HUES6 (cell line): ENCODE measurements around the gene TBC1D13.
"Not testable (repeated sequence)": the region's sequence is repeated elsewhere in the genome, so short reads cannot be mapped to it uniquely, and the experiment has no call there.

Experiments
- H3K27ac ChIP-seq: 2 replicates; pipeline ENCODE4 v1.7.0; 2013; ENCODE audit warnings: low read depth, mild to moderate bottlenecking, low read length, inconsistent platforms
- H3K27me3 ChIP-seq: 2 replicates; pipeline ENCODE4 v1.6.1; 2013; ENCODE audit warnings: low read length; ENCODE audit not compliant: control insufficient read depth, insufficient read depth
- H3K36me3 ChIP-seq: 2 replicates; pipeline ENCODE4 v1.6.1; 2013; ENCODE audit warnings: low read length; ENCODE audit not compliant: control insufficient read depth, insufficient read depth
- H3K4me1 ChIP-seq: 2 replicates; pipeline ENCODE4 v1.6.1; 2013; ENCODE audit warnings: low read length; ENCODE audit not compliant: control insufficient read depth, insufficient read depth
- H3K4me3 ChIP-seq: 2 replicates; pipeline ENCODE4 v1.5.1; 2013; ENCODE audit warnings: low read depth, low read length
- H3K9ac ChIP-seq: one replicate; pipeline ENCODE4 v1.6.1; 2013; ENCODE audit warnings: mild to moderate bottlenecking, low read length
- H3K9me3 ChIP-seq: 2 replicates; pipeline ENCODE4 v1.6.1; 2013; ENCODE audit warnings: low read depth, low read length; ENCODE audit not compliant: control insufficient read depth, insufficient read depth

Gene TBC1D13

DNA sequence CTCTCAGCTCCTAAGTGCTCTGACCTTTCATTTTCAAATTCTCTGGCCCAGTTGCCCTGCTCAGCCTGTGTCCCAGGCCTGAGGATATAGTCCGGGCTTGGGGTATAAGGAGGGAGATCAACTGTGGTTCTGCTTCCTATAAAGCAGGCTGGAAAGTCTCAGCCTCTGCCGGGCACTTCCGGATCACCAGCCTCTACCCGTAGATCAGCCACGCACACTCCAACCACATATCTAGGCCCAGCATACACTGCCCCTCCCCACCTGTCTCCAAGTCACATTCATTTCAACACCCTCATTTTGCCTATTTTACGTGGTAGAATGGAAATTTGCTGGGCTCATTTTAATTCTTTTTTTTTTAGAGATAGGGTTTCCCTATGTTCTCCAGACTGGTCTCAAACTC lies 18.4 kb upstream of the TBC1D13 start:
- peaks cover 11% of the 10 kb centered on the region; the same call in 1 of the 2 replicates for H3K4me1 ChIP-seq
- no peak overlapping the region for H3K9ac ChIP-seq
- H3K36me3 ChIP-seq, result no peaks in the 10 kb centered on the region
- no peak overlapping the region for H3K27ac ChIP-seq
- H3K9me3 ChIP-seq, result no peaks in the 10 kb centered on the region
- H3K4me3 ChIP-seq, result no peak overlapping the region
- H3K27me3 ChIP-seq, result no peaks in the 10 kb centered on the region

- no peaks in the 10 kb centered on the region for H3K9me3 ChIP-seq
- no peak overlapping the region for H3K9ac ChIP-seq
- no peak overlapping the region for H3K27ac ChIP-seq
- H3K4me1 ChIP-seq, result 0 out of 2 replicates have a peak, but pooled peaks cover 2% of the 10 kb centered on the region
- H3K4me3 ChIP-seq, result peak overlapping the region; percentile 93
- H3K27me3 ChIP-seq, result no peaks in the 10 kb centered on the region
- no peaks in the 10 kb centered on the region for H3K36me3 ChIP-seq
Observed at GRCh38 chr9:128770286-128771030, 16.6 kb upstream of the TBC1D13 start.

GRCh38 chr9:128771094-128771721 lies 15.8 kb upstream of the TBC1D13 start:
- H3K9me3 ChIP-seq, result no peaks in the 10 kb centered on the region
- no peaks in the 10 kb centered on the region for H3K27me3 ChIP-seq
- no peaks in the 10 kb centered on the region for H3K36me3 ChIP-seq
- H3K4me1 ChIP-seq, result 0 out of 2 replicates have a peak, but pooled peaks cover 2% of the 10 kb centered on the region
- peak overlapping the region; percentile 58 for H3K27ac ChIP-seq
- H3K4me3 ChIP-seq, result peak overlapping the region; percentile 93
- peak overlapping the region; percentile 79 for H3K9ac ChIP-seq

- no peaks in the 10 kb centered on the region for H3K36me3 ChIP-seq
- no peaks in the 10 kb centered on the region for H3K9me3 ChIP-seq
- H3K27ac ChIP-seq, result peak within 1 kb of the TSS; percentile 58
- no peaks in the 10 kb centered on the region for H3K27me3 ChIP-seq
- peak within 1 kb of the TSS; percentile 79 for H3K9ac ChIP-seq
- H3K4me3 ChIP-seq, result peak within 1 kb of the TSS; percentile 93
- 0 out of 2 replicates have a peak, but pooled peaks cover 2% of the 10 kb centered on the region for H3K4me1 ChIP-seq
Observed at GRCh38 chr9:128771745-128772519, 15.1 kb upstream of the TBC1D13 start, which contains the start of gene ZER1. Gene ZER1, minus strand, starts transcription at chr9:128771927. Its CDS starts 16,362 bp downstream, at chr9:128755565.

DNA sequence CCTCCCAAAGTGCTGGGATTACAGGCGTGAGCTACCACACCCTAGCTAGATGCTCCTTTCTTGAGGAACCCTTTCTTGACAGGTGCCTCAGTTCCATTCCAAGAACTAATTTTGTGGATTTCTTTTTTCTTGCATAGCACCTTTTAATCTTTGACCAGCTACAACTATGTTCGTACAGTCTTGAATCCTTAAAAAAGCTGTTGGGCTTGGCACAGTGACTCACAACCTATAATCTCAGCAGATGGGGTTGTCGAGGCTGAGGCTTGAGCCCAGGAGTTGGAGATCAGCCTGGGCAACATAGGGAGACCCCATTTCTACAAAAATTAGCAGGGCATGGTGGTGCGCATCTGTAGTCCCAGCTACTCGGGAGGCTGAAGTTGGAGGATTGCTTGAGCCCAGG lies 14.0 kb upstream of the TBC1D13 start:
- no peak overlapping the region for H3K9ac ChIP-seq
- H3K36me3 ChIP-seq, result no peaks in the 10 kb centered on the region
- H3K9me3 ChIP-seq, result no peaks in the 10 kb centered on the region
- no peak overlapping the region for H3K27ac ChIP-seq
- no peak overlapping the region for H3K4me3 ChIP-seq
- H3K27me3 ChIP-seq, result no peaks in the 10 kb centered on the region
- H3K4me1 ChIP-seq, result 0 out of 2 replicates have a peak, but pooled peaks cover 2% of the 10 kb centered on the region

DNA sequence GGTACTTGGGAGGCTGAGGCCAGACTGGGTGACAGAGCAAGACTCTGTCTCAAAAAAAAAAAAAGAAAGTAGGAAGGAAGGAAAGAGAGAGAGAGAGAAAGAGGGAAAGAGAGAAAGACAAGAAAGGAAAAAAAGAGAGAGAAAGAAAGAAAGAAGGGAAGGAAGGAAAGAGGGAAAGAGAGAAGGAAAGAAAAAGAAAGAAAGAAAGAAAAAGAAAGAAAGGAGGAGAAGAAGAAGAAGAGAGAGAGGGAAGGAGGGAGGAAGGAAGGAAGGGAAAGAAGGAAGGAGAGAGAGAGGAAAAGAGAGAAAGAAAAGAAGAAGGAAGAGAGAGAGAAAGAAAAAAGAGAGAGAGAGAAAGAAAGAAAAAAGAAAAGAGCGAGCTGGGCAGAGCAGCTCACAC lies 12.2 kb upstream of the TBC1D13 start:
- Histone ChIP-seq H3K36me3 (no peaks in the 10 kb centered on the region), H3K4me1 (0 out of 2 replicates have a peak, but pooled peaks cover 2% of the 10 kb centered on the region), H3K9ac (no peak overlapping the region), H3K9me3 (no peaks in the 10 kb centered on the region; the same call in 1 of the 2 replicates), H3K27ac (no peak overlapping the region), H3K4me3 (no peak overlapping the region), H3K27me3 (no peaks in the 10 kb centered on the region)

GRCh38 chr9:128780093-128780492 lies 7.0 kb upstream of the TBC1D13 start:
- H3K36me3 ChIP-seq, H3K9ac ChIP-seq, H3K27me3 ChIP-seq, H3K4me1 ChIP-seq, H3K4me3 ChIP-seq, H3K27ac ChIP-seq, H3K9me3 ChIP-seq: not testable (repeated sequence)

DNA sequence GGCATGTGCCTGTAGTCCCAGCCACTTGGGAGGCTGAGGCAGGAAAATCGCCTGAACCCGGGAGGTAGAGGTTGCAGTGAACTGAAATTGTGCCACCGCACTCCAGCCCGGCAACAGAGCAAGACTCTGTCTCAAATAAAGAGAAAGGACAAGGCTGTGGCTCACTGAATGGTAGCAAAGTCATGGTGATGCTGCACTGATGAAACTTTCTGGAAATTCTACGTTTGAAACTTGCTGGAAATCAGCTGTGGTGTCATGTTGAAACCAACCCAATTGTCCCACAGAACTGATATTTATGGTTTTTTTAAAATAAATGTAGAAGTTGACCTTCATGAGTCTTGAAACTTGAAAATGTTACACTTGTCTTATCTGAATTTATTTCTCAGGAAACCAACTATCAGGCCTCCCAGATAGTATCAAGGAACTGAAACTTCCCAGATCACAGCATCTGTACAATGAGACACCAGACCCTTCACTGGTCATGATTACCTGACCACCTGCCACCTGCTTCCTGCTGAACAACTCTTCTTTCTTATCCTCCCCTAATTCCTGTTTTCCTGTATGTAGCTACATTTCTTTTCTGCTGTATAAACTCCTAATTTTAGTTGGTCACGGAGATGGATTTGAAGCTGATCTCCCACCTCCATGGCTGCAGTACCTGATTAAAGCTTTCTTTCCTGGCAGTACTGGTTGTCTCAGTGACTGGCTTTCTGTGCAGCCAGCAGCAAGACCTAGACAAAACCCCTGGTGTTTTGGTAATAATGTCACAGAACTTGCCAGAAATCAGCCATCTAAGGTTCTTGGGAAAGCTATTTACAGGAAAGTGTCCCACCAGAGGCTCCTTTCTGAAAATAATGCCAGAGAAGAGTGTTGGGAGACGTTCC lies 5.6 kb upstream of the TBC1D13 start:
- Histone ChIP-seq H3K9ac (no peak overlapping the region), H3K4me1 (no peaks in the 10 kb centered on the region), H3K9me3 (peaks cover 6% of the 10 kb centered on the region; the same call in 1 of the 2 replicates), H3K27ac (no peak overlapping the region), H3K4me3 (no peak overlapping the region), H3K36me3 (no peaks in the 10 kb centered on the region), H3K27me3 (no peaks in the 10 kb centered on the region)

DNA sequence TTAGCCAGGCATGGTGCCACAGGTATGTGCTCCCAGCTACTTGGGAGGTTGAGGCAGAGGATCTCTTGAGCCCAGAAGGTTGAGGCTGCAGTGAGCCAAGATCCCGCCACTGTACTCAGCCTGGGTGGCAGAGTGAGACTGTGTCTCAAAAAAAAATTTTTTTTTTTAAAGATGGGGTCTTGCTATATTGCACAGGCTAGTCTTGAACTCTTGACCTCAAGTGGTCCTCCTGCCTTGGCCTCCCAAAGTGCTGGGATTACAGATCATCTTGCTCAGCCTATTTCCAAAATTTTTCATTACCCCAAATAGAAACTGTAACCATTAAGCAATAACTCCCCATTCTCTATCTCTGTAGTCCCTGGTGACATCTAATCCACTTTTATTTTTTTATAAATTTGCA lies 4.4 kb upstream of the TBC1D13 start:
- Histone ChIP-seq H3K4me3 (no peak overlapping the region), H3K9ac (no peak overlapping the region), H3K27ac (no peak overlapping the region), H3K27me3 (no peaks in the 10 kb centered on the region), H3K4me1 (no peaks in the 10 kb centered on the region), H3K9me3 (peaks cover 6% of the 10 kb centered on the region; the same call in 1 of the 2 replicates), H3K36me3 (no peaks in the 10 kb centered on the region)

- H3K4me3 ChIP-seq, result no peak overlapping the region
- H3K9me3 ChIP-seq, result peaks cover 6% of the 10 kb centered on the region; the same call in 1 of the 2 replicates
- no peak overlapping the region for H3K9ac ChIP-seq
- no peaks in the 10 kb centered on the region for H3K27me3 ChIP-seq
- H3K4me1 ChIP-seq, result peaks cover 5% of the 10 kb centered on the region; the same call in 1 of the 2 replicates
- H3K36me3 ChIP-seq, result peaks cover 5% of the 10 kb centered on the region
- no peak overlapping the region for H3K27ac ChIP-seq
Observed at GRCh38 chr9:128785427-128785826, 1.6 kb upstream of the TBC1D13 start.
